HepG2 (cell line): ENCODE results near the gene EXOC3. TPM values are rescaled to one million over a fixed set of nuclear protein-coding genes. Genes with fewer than 3 reads are reported as not detected.

Experiments used
- ATF1 ChIP-seq: IDR thresholded peaks from 2 replicates; pipeline ENCODE4 v1.6.1; 2016; ENCODE audit warnings: mild to moderate bottlenecking, control low read depth
- ATF7-NPFF ChIP-seq: sonication (generic); formaldehyde crosslinking; IDR thresholded peaks from 2 replicates; pipeline ENCODE4 v1.8.1; 2023; ENCODE audit warnings: mild to moderate bottlenecking, low read depth, missing genetic modification reagents, moderate library complexity
- EHMT2 ChIP-seq: fragments of 200-600 bp; sonication (generic); IDR thresholded peaks from 2 replicates; pipeline ENCODE4 v1.7.0; 2017; ENCODE audit warnings: antibody characterized with exemption, low read depth, low read length, borderline replicate concordance
- ELF1 ChIP-seq: sonication (generic); formaldehyde crosslinking; IDR thresholded peaks from 2 replicates; pipeline ENCODE4 v1.4.0; 2020; ENCODE audit warnings: missing genetic modification reagents
- FOXK1 ChIP-seq: sonication (generic); formaldehyde crosslinking; IDR thresholded peaks from 2 replicates; pipeline ENCODE4 v1.4.0; 2020; ENCODE audit warnings: low read depth, missing genetic modification reagents, borderline replicate concordance
- HHEX ChIP-seq: IDR thresholded peaks from 2 replicates; pipeline ENCODE4 v1.6.1; 2016; ENCODE audit warnings: control low read depth
- NCOA5 ChIP-seq: sonication (generic); formaldehyde crosslinking; IDR thresholded peaks from 2 replicates; pipeline ENCODE4 v1.4.0; 2020; ENCODE audit warnings: missing genetic modification reagents
- PAWR ChIP-seq: sonication (generic); formaldehyde crosslinking; IDR thresholded peaks from 2 replicates; pipeline ENCODE4 v1.4.0; 2020; ENCODE audit warnings: missing genetic modification reagents, mild to moderate bottlenecking, borderline replicate concordance
- RAD51 ChIP-seq: fragments of 450-650 bp; IDR thresholded peaks from 2 replicates; pipeline ENCODE4 v1.6.1; 2016; ENCODE audit warnings: borderline replicate concordance
- SIX4 ChIP-seq: sonication (generic); formaldehyde crosslinking; IDR thresholded peaks from 2 replicates; pipeline ENCODE4 v1.4.0; 2020; ENCODE audit warnings: missing genetic modification reagents
- SOX13 ChIP-seq, 3 experiments: fragments of 450-650 bp in 1 of 3; sonication (generic) in 1 of 3; formaldehyde crosslinking in 1 of 3; IDR thresholded peaks in 2 of 3; conservative IDR thresholded peaks in 1 of 3; 2 replicates each; pipeline versions ENCODE4 v1.5.0 to v1.6.1; 2016 to 2020; ENCODE audit warnings: antibody characterized with exemption in 1 of 3, mild to moderate bottlenecking in 1 of 3, missing compliant biosample characterization in 1 of 3, missing genetic modification reagents in 1 of 3, moderate library complexity in 1 of 3
- ZMYM3 ChIP-seq: sonication (generic); formaldehyde crosslinking; IDR thresholded peaks from 2 replicates; pipeline ENCODE4 v1.5.1; 2020; ENCODE audit warnings: mild to moderate bottlenecking, missing genetic modification reagents
- ZNF547 ChIP-seq: sonication (generic); formaldehyde crosslinking; IDR thresholded peaks from 2 replicates; pipeline ENCODE4 v1.5.1; 2020; ENCODE audit warnings: mild to moderate bottlenecking, missing genetic modification reagents
- ZNF737 ChIP-seq: sonication (generic); formaldehyde crosslinking; IDR thresholded peaks from 2 replicates; pipeline ENCODE4 v1.5.0; 2020; ENCODE audit warnings: missing genetic modification reagents, mild to moderate bottlenecking, borderline replicate concordance
- polyA plus RNA-seq, 8 experiments: library from polyadenylated mRNA; depleted of rRNA in 3 of 8; stranded (reverse) in 7 of 8; unstranded in 1 of 8; fragments of >200 nt; fragmentation: Illumina TruSeq in 4 of 8; extraction: Trizol in 4 of 8; gene quantifications; 2 replicates each; pipeline versions ENCODE4 v1.2.1 to v1.2.3, GENCODE V29; 2011 to 2016; ENCODE audit warnings: low read depth in 4 of 8, missing spikeins in 1 of 8, mixed read lengths in 1 of 8; ENCODE audit not compliant: insufficient read depth in 1 of 8
- total RNA-seq, 5 experiments: library from RNA; depleted of rRNA; stranded (reverse); fragments of >200 nt; fragmentation: Illumina TruSeq; extraction: Trizol; gene quantifications; 2 replicates each; pipeline ENCODE4 v1.2.3, GENCODE V29; 2016; ENCODE audit warnings: low read depth in 1 of 5
- TF ChIP-seq, protein P1 (sequence below): sonication (generic); formaldehyde crosslinking; IDR thresholded peaks from 2 replicates; pipeline ENCODE4 v1.4.0; 2020; ENCODE audit warnings: missing genetic modification reagents, borderline replicate concordance
- TF ChIP-seq, protein P2 (sequence below): sonication (generic); formaldehyde crosslinking; IDR thresholded peaks from 2 replicates; pipeline ENCODE4 v1.5.0; 2020; ENCODE audit warnings: missing genetic modification reagents, mild to moderate bottlenecking, borderline replicate concordance
- TF ChIP-seq, protein P3 (sequence below): sonication (generic); IDR thresholded peaks from 2 replicates; pipeline ENCODE4 v1.6.1; 2016; ENCODE audit warnings: low read depth, borderline replicate concordance
- TF ChIP-seq, protein P4 (sequence below): IDR thresholded peaks from 2 replicates; pipeline ENCODE4 v1.6.1; 2016; ENCODE audit warnings: low read depth, control low read depth
- TF ChIP-seq, protein P5 (sequence below): fragments of 450-650 bp; IDR thresholded peaks from 2 replicates; pipeline ENCODE4 v1.6.1; 2017; ENCODE audit warnings: mild to moderate bottlenecking
- TF ChIP-seq, protein P6 (sequence below): sonication (generic); formaldehyde crosslinking; IDR thresholded peaks from 2 replicates; pipeline ENCODE4 v1.5.0; 2020; ENCODE audit warnings: missing genetic modification reagents

EXOC3 gene
- total and polyA plus RNA-seq, 2 of the 13 experiments (the other 11 are each of a cell fraction or from before 2014, with no cell fraction given), result 9.2 to 20.5 TPM

DNA sequence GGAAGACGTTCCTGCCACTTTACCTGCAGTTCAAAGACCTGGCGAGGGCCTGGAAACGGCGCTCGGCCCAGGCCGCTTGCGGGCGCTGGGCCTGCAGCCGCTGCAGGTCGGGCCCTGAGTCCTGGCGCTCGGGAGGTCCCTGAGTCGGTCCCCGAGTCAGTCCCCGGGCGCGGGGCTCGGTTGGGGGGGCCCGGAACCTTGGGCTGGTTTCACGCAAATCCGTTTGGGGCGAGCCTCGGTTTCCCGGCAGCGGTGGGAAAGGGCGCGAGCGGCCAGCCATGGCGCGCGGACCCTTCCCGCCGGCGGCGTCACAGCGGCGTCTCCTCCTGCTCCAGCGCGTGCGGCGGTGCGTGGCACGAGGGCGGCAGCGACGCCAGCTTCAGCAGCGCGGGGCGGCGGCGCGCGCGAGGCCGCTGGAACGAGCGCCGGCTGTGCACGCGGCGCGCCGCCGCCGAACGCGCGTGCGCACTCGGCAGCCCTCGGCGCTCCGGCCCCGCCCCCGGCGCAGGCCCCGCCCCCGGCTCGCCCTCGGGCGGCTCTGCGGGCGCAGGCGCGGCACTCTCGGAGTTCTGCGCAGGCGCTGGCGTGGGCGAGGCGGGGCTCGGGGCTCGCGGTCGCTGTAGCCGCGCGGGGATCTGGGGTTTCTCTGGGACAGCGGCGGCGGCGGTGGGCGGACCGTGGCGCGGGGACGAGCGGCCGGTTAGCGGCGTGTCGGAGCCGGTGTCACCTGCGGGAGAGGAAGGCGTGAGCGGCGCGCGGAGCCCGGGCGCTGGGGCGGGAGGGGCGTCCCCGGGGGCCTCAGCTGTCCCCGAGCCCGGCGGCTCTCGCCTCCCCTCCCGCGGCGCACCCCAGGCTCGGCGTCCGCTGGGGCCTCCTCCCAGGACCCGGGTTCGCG lies 29.9 kb downstream of the EXOC3 start (continued):
- TF ChIP-seq, protein P1, sequence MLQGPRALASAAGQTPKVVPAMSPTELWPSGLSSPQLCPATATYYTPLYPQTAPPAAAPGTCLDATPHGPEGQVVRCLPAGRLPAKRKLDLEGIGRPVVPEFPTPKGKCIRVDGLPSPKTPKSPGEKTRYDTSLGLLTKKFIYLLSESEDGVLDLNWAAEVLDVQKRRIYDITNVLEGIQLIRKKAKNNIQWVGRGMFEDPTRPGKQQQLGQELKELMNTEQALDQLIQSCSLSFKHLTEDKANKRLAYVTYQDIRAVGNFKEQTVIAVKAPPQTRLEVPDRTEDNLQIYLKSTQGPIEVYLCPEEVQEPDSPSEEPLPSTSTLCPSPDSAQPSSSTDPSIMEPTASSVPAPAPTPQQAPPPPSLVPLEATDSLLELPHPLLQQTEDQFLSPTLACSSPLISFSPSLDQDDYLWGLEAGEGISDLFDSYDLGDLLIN (CRISPR knock-in tag), result no peak; the same call in 1 of the 2 replicates
- TF ChIP-seq RAD51, result no peak
- TF ChIP-seq, protein P2, sequence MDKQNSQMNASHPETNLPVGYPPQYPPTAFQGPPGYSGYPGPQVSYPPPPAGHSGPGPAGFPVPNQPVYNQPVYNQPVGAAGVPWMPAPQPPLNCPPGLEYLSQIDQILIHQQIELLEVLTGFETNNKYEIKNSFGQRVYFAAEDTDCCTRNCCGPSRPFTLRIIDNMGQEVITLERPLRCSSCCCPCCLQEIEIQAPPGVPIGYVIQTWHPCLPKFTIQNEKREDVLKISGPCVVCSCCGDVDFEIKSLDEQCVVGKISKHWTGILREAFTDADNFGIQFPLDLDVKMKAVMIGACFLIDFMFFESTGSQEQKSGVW (CRISPR knock-in tag), result no peak
- no peak for TF ChIP-seq ATF1
- TF ChIP-seq SOX13 (IDR thresholded peaks at IDR 0.05), result no peak
- peak in 1 of 2 experiments; percentile 18; a peak in 1 of 4 replicates for TF ChIP-seq SOX13 (CRISPR knock-in tag; conservative IDR thresholded peaks at IDR 0.05 in 1 of 2, IDR thresholded peaks at IDR 0.05 in 1 of 2)
- peak; percentile 99 for TF ChIP-seq ZNF547
- TF ChIP-seq, protein P3, sequence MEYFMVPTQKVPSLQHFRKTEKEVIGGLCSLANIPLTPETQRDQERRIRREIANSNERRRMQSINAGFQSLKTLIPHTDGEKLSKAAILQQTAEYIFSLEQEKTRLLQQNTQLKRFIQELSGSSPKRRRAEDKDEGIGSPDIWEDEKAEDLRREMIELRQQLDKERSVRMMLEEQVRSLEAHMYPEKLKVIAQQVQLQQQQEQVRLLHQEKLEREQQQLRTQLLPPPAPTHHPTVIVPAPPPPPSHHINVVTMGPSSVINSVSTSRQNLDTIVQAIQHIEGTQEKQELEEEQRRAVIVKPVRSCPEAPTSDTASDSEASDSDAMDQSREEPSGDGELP, result no peak
- TF ChIP-seq, protein P4, sequence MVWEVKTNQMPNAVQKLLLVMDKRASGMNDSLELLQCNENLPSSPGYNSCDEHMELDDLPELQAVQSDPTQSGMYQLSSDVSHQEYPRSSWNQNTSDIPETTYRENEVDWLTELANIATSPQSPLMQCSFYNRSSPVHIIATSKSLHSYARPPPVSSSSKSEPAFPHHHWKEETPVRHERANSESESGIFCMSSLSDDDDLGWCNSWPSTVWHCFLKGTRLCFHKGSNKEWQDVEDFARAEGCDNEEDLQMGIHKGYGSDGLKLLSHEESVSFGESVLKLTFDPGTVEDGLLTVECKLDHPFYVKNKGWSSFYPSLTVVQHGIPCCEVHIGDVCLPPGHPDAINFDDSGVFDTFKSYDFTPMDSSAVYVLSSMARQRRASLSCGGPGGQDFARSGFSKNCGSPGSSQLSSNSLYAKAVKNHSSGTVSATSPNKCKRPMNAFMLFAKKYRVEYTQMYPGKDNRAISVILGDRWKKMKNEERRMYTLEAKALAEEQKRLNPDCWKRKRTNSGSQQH (CRISPR knock-in tag), result peak; percentile 39; the same call in 1 of the 2 replicates
- no peak for TF ChIP-seq NCOA5
- peak; percentile 100 for TF ChIP-seq ATF7-NPFF (CRISPR knock-in tag)
- no peak for TF ChIP-seq PAWR (CRISPR knock-in tag)
- peak; percentile 57; the same call in 1 of the 2 replicates for TF ChIP-seq SIX4 (CRISPR knock-in tag)
- no peak for TF ChIP-seq ZMYM3 (CRISPR knock-in tag)
- TF ChIP-seq FOXK1 (CRISPR knock-in tag), result no peak
- TF ChIP-seq, protein P5, sequence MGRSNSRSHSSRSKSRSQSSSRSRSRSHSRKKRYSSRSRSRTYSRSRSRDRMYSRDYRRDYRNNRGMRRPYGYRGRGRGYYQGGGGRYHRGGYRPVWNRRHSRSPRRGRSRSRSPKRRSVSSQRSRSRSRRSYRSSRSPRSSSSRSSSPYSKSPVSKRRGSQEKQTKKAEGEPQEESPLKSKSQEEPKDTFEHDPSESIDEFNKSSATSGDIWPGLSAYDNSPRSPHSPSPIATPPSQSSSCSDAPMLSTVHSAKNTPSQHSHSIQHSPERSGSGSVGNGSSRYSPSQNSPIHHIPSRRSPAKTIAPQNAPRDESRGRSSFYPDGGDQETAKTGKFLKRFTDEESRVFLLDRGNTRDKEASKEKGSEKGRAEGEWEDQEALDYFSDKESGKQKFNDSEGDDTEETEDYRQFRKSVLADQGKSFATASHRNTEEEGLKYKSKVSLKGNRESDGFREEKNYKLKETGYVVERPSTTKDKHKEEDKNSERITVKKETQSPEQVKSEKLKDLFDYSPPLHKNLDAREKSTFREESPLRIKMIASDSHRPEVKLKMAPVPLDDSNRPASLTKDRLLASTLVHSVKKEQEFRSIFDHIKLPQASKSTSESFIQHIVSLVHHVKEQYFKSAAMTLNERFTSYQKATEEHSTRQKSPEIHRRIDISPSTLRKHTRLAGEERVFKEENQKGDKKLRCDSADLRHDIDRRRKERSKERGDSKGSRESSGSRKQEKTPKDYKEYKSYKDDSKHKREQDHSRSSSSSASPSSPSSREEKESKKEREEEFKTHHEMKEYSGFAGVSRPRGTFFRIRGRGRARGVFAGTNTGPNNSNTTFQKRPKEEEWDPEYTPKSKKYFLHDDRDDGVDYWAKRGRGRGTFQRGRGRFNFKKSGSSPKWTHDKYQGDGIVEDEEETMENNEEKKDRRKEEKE, result no peak
- TF ChIP-seq HHEX (CRISPR knock-in tag), result no peak
- no peak for TF ChIP-seq EHMT2
- no peak for TF ChIP-seq ELF1 (CRISPR knock-in tag)
- no peak; the same call in 1 of the 2 replicates for TF ChIP-seq ZNF737 (CRISPR knock-in tag)
- TF ChIP-seq, protein P6, sequence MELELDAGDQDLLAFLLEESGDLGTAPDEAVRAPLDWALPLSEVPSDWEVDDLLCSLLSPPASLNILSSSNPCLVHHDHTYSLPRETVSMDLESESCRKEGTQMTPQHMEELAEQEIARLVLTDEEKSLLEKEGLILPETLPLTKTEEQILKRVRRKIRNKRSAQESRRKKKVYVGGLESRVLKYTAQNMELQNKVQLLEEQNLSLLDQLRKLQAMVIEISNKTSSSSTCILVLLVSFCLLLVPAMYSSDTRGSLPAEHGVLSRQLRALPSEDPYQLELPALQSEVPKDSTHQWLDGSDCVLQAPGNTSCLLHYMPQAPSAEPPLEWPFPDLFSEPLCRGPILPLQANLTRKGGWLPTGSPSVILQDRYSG, result peak; percentile 99
